ENCODE results near the gene MYLK2. TPM values are rescaled to one million over a fixed set of nuclear protein-coding genes. Genes with fewer than 3 reads are reported as not detected.

MYLK2 gene
- total RNA-seq, 1 experiment from 2014 or later: 0.74 TPM

DNA sequence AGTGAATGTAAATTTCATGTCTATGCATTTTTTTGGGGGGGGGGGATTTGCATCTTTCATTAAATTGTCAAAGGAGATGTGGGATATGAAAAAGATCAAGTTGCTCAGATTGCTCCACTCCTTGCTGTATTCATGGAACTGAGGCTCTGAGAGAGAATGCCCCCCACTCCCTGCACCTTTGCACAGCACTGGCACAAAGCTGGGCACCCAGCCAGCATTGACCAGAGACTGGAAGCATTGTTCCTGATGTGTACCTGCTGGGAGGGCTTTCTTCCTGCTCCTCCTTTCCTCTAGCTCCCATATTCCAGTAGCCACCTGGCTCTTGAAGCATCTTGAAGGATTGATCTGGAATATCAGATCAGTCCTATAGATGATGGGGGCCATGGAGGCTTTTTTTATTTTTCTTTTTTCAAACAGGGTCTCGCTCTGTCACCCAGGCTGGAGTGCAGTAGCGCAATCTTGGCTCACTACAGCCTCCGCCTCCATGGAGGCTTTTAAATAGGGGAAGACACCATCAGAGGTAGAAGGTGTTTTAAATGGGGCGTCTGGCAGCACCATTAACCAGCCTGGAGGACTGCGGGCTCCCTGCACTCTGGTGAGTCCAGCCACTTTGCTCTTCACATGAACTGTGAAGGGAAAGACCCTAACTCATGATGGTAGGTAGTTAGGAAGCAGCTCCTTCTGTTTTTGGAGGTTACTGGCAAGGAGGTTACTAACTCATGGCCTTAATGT lies 40.3 kb downstream of the MYLK2 start:
- Mint-ChIP-seq H3K4me3 (no peak overlapping the region), H3K4me1 (peaks cover 29 to 30% of the 10 kb centered on the region in 2 experiments), H3K27me3 (ENCODE audit: low read depth) (peaks cover 14% of the 10 kb centered on the region), H3K36me3 (ENCODE audit: insufficient read depth in 1 of 3, low read depth in 3 of 3) (no peaks in the 10 kb centered on the region; a peak in 1 of 7 replicates), H3K27ac (no peak overlapping the region), H3K9me3 (no peaks in the 10 kb centered on the region)
- no peak overlapping the region for H4K91ac ChIP-seq (ENCODE audit: insufficient read length, low read depth, low read length)
- no peak for DNase-seq
- H3T11ph ChIP-seq (ENCODE audit: low read length): no peak overlapping the region
- no peaks in the 10 kb centered on the region for H3K9me3 ChIP-seq (ENCODE audit: control insufficient read depth, low read depth, low read length)
- H3K4ac ChIP-seq (ENCODE audit: low read depth, low read length): no peak overlapping the region
- TF ChIP-seq, protein P1, sequence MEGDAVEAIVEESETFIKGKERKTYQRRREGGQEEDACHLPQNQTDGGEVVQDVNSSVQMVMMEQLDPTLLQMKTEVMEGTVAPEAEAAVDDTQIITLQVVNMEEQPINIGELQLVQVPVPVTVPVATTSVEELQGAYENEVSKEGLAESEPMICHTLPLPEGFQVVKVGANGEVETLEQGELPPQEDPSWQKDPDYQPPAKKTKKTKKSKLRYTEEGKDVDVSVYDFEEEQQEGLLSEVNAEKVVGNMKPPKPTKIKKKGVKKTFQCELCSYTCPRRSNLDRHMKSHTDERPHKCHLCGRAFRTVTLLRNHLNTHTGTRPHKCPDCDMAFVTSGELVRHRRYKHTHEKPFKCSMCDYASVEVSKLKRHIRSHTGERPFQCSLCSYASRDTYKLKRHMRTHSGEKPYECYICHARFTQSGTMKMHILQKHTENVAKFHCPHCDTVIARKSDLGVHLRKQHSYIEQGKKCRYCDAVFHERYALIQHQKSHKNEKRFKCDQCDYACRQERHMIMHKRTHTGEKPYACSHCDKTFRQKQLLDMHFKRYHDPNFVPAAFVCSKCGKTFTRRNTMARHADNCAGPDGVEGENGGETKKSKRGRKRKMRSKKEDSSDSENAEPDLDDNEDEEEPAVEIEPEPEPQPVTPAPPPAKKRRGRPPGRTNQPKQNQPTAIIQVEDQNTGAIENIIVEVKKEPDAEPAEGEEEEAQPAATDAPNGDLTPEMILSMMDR (conservative IDR thresholded peaks at IDR 0.05): no peak
- no peak overlapping the region for H2AK5ac ChIP-seq (ENCODE audit: insufficient read length, low read length)
- no peaks in the 10 kb centered on the region for H3K79me2 ChIP-seq (ENCODE audit: insufficient read depth, low read length)
- no CpG with 5 or more reads among the region's 5 CpGs for WGBS (ENCODE audit: extremely low coverage, insufficient read length, low lambda C conversion rate)
- H3K56ac ChIP-seq (ENCODE audit: insufficient read length, low read depth, low read length): no peak overlapping the region
- H3K4me2 ChIP-seq (ENCODE audit: insufficient read depth, insufficient read length, low read length): no peak overlapping the region
- no peak overlapping the region for H2BK20ac ChIP-seq (ENCODE audit: low read depth, low read length, poor library complexity, severe bottlenecking)
- H3K9ac ChIP-seq (ENCODE audit: extremely low read depth, insufficient read length, low read length): no peak overlapping the region
- H3K79me1 ChIP-seq (ENCODE audit: insufficient read depth, low read depth, low read length, poor library complexity, severe bottlenecking): no peaks in the 10 kb centered on the region
- no peak overlapping the region for H4K8ac ChIP-seq (replicated peaks; ENCODE audit: insufficient read length, low read depth, low read length)
- H3K27ac ChIP-seq (ENCODE audit: insufficient read length, low read depth, low read length): no peak overlapping the region
- H4K5ac ChIP-seq (ENCODE audit: insufficient read length, low read depth, low read length): no peak overlapping the region
- no peaks in the 10 kb centered on the region for H3K27me3 ChIP-seq (ENCODE audit: insufficient read depth, low read length)
- peaks cover 5% of the 10 kb centered on the region; the same call in 1 of the 2 replicates for H3K4me1 ChIP-seq (ENCODE audit: insufficient read depth, low read length)
- H3K23ac ChIP-seq (ENCODE audit: insufficient read length, low read depth, low read length): no peak overlapping the region
- no peak overlapping the region for H2BK5ac ChIP-seq (ENCODE audit: insufficient read length, low read length)
- H2AFZ ChIP-seq (ENCODE audit: low read length): no peak overlapping the region
- H2BK15ac ChIP-seq (ENCODE audit: low read depth, low read length): no peak overlapping the region
- no peak overlapping the region for H3K18ac ChIP-seq (ENCODE audit: insufficient read length, low read depth, low read length)
- H2BK12ac ChIP-seq (ENCODE audit: insufficient read length, low read depth, low read length): no peak overlapping the region
- peaks cover 13% of the 10 kb centered on the region for H3K23me2 ChIP-seq (ENCODE audit: insufficient read length, low read depth, low read length, poor library complexity, severe bottlenecking)
- H2BK120ac ChIP-seq (ENCODE audit: low read depth, low read length, poor library complexity, severe bottlenecking): no peak overlapping the region
- no peak overlapping the region for H3K14ac ChIP-seq (ENCODE audit: insufficient read depth, low read length)
- no peaks in the 10 kb centered on the region for H4K20me1 ChIP-seq (ENCODE audit: control insufficient read depth, insufficient read depth, insufficient read length)

Measured in H9 (cell line).